ENCODE data around the gene ANKUB1.

ANKUB1 gene

DNA sequence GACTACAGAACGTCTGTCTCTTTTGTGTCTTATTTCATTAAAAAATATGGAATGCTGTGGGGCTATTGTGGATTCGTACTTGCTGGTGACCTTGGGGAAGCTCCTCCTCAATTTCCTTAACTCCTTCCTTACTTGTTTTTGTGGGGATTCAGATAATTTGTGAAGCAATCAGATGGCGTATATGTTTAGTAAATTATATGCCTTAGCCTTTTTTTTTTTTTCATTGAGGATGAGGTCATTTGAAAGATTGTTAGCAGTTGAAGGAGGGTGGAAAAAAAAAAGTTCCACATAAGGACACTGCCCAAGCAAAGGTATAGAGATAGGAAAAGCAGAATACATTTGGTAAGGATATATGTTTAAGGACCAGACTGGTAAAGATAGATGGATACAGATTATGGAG lies 24.0 kb upstream of the ANKUB1 start:
- DNase-seq (ENCODE audit: low read depth), result no peak
- in situ Hi-C loops (cut with HindIII; ENCODE audit: low sequenced_read_pairs), result no loop called here
- H3K4me3 ChIP-seq (ENCODE audit: low read depth, low read length), result no peak overlapping the region
- TF ChIP-seq, protein P1, sequence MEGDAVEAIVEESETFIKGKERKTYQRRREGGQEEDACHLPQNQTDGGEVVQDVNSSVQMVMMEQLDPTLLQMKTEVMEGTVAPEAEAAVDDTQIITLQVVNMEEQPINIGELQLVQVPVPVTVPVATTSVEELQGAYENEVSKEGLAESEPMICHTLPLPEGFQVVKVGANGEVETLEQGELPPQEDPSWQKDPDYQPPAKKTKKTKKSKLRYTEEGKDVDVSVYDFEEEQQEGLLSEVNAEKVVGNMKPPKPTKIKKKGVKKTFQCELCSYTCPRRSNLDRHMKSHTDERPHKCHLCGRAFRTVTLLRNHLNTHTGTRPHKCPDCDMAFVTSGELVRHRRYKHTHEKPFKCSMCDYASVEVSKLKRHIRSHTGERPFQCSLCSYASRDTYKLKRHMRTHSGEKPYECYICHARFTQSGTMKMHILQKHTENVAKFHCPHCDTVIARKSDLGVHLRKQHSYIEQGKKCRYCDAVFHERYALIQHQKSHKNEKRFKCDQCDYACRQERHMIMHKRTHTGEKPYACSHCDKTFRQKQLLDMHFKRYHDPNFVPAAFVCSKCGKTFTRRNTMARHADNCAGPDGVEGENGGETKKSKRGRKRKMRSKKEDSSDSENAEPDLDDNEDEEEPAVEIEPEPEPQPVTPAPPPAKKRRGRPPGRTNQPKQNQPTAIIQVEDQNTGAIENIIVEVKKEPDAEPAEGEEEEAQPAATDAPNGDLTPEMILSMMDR (IDR thresholded peaks at IDR 0.05; ENCODE audit: low read depth, low read length, missing control alignments), result no peak

DNA sequence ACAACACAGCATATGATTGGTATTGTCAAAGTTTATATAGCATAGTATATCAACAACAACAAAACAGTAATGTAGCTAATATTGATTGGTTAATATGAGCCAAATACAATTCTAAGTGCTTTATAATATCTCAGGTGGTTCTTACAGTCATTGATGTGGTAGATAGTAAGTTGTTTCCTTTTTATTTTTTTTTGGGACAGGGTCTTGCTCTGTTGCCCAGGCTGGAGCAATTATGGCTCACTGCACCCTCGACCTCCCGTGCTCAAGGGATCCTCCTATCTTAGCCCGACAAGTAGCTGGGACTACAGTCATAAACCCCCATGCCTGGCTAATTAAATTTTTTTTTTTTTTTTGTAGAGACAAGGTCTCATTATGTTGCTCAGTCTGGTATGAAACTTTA lies 23.4 kb upstream of the ANKUB1 start:
- no peak for DNase-seq (ENCODE audit: low read depth)
- in situ Hi-C loops (cut with HindIII; ENCODE audit: low sequenced_read_pairs), result no loop called here
- TF ChIP-seq, protein P1 (IDR thresholded peaks at IDR 0.05; ENCODE audit: low read depth, low read length, missing control alignments), result no peak

DNA sequence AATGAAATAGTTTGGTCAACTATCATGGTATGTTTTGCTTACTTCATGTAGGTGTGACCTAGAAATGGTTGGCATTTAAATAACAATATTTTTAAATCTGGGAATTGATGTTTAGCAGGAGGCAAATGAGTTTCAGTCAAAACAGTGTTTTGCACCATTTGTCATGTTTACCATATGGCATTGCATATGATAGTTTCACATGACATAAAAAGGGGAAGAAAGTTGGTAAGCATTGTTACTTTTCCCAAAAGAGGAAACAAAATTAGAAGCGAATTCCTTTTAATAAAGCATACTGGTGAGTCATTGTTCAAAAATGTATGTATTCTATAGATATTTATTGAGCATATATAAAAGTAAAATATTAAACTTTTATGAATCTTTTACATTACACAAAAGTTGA lies 23.0 kb upstream of the ANKUB1 start:
- no peak for DNase-seq (ENCODE audit: low read depth)
- TF ChIP-seq, protein P1 (IDR thresholded peaks at IDR 0.05; ENCODE audit: low read depth, low read length, missing control alignments), result no peak
- no peak overlapping the region for H3K4me3 ChIP-seq (ENCODE audit: low read depth, low read length)
- in situ Hi-C loops (cut with HindIII; ENCODE audit: low sequenced_read_pairs), result no loop called here

More for the DNA sequence above, 23.4 kb upstream of the ANKUB1 start:
- H3K4me3 ChIP-seq (ENCODE audit: low read depth, low read length), result no peak overlapping the region

DNA sequence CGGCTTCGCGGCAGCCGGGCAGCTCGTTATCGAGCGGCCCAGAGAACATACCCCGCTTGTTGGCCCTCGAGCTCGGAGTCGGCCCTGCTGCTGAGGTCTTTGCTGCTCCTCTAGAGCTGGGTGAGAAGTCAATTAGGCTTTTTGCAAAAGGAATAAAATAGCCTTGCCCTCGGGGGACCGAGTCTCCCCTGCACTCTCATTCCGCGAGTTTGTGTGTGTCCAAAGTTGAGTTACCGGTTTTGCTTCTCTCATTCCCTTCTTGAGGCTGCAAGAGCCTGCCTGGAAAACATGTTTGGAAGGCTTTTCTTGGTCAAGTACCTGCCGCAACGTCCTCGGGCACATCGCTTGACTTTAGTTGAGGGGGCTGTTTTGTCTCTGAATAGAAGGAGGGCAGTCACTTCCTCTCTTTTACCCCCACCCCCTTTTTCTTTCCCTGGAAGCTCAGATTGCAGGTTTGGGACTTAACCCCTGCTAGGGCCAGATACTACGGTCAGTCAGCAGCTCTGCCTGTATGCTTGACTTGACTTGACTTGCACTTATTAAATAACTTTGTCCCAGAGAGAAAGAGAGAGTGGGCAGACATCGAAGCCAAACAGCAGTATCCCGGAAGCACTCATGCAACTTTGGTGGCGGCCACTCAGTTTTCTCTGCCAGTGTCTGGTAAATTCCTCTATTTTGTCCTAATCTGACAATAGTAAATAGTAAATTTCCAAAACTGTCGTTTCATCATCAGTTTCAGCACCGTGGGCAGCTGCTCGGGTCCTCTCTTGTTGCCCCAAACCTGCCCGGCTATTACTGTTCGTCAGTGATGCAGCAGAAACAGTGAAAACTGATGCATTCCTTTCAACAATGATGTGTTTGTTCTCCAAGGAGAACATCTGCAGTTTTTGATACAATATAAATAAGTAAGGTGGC lies 21.3 kb upstream of the ANKUB1 start:
- TF ChIP-seq, protein P1 (IDR thresholded peaks at IDR 0.05; ENCODE audit: low read depth, low read length, missing control alignments), result no peak
- in situ Hi-C loops (cut with HindIII; ENCODE audit: low sequenced_read_pairs), result no loop called here
- H3K4me3 ChIP-seq (ENCODE audit: low read depth, low read length), result peak overlapping the region; percentile 86
- no peak for DNase-seq (ENCODE audit: low read depth)

DNA sequence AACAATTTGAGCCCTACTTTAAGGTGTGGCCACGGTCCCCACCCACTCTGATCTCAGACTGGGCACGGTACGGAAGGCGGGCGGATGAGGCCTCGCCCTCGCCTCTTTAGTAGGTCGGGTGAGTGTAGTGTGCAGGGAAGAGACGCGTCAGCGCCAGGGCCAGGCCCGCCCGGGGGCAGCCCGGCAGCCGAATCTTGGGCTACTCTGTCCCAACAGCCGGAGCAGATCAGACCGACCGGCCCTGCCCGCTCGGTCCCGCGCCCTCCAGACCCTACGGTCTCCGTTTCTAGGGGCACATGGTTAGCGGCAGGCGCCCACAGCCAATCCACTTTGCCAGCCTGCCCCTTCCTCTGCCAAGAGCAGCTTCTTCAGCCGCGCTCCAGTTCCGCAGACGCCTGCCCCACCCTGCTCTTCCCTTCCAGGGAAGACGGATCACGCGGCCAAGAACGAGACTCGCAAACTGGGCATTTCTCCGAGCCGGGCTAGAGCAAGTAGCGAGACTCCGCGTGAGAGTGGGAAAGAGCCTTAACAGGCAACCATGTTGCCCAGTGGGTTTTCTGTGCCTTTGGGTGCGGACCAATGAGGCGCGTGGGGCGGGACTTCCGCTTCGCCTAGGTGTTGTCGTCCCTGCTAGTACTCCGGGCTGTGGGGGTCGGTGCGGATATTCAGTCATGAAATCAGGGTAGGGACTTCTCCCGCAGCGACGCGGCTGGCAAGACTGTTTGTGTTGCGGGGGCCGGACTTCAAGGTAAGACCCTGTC lies 20.4 kb upstream of the ANKUB1 start, which contains the start of gene RNF13:
TSS of gene RNF13 (plus strand) at position 610 of the 761 bp plus-strand sequence. CDS start 32,812 bp downstream, outside the sequence.
- peak; percentile 89 for DNase-seq (ENCODE audit: low read depth)
- in situ Hi-C loops (cut with HindIII; ENCODE audit: low sequenced_read_pairs), result no loop called here

DNA sequence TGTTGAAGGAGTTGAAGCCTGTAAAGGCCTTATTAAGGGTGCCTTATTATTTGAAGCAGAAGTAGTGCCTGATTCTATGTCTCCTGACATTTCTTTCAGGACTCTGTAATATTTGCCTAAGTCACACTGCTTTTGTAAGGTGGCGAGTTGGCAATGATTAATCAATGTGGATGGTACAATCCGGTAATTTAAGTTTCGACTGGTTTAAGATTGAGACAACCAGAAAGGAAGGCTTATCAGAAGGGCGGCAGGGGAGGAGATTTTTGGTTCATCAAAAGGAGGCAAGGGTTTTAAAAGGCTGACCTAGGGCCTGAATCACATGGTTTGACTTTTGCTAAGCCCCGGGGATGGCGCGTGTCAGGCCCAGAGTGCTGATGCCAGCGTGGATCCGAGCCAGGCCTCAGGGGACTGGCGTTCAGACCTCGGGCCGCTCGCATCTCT lies 19.8 kb upstream of the ANKUB1 start:
- peak overlapping the region; percentile 86 for H3K4me3 ChIP-seq (ENCODE audit: low read depth, low read length)
- TF ChIP-seq, protein P1 (IDR thresholded peaks at IDR 0.05; ENCODE audit: low read depth, low read length, missing control alignments), result no peak
- in situ Hi-C loops (cut with HindIII; ENCODE audit: low sequenced_read_pairs), result no loop called here
- no peak for DNase-seq (ENCODE audit: low read depth)

More for the DNA sequence above, 20.4 kb upstream of the ANKUB1 start, which contains the start of gene RNF13:
- TF ChIP-seq, protein P1 (IDR thresholded peaks at IDR 0.05; ENCODE audit: low read depth, low read length, missing control alignments), result no peak
- peak within 1 kb of the TSS; percentile 86 for H3K4me3 ChIP-seq (ENCODE audit: low read depth, low read length)

All from astrocyte of the cerebellum (primary cell).